C4-2B (cell line): Measurements from ENCODE around the gene CHIC1.
"Not testable (repeated sequence)": the region's sequence is repeated elsewhere in the genome, so short reads cannot be mapped to it uniquely, and the experiment has no call there.

Source experiments
- H3K27ac ChIP-seq: fragments of 450-650 bp; 2 replicates; pipeline ENCODE4 v1.5.1; 2017
- CTCF ChIP-seq: fragments of 450-650 bp; conservative IDR thresholded peaks from 2 replicates; pipeline ENCODE4 v1.5.1; 2017; ENCODE audit warnings: mild to moderate bottlenecking
- ZFX ChIP-seq: fragments of 450-650 bp; IDR thresholded peaks from 2 replicates; pipeline ENCODE4 v1.6.1; 2017

CHIC1 gene

GRCh38 chrX:73563738-73564068, 706 bp downstream of the CHIC1 start:
- H3K27ac ChIP-seq: peak overlapping the region; percentile 77
- TF ChIP-seq ZFX (no peak), CTCF (no peak)

GRCh38 chrX:73577361-73577760, 14.4 kb downstream of the CHIC1 start:
- TF ChIP-seq CTCF (no peak), ZFX (no peak)
- H3K27ac ChIP-seq: no peak overlapping the region

GRCh38 chrX:73581002-73581628, 18.1 kb downstream of the CHIC1 start:
- TF ChIP-seq CTCF: no peak
- no peak for TF ChIP-seq ZFX
- no peak overlapping the region for H3K27ac ChIP-seq

GRCh38 chrX:73597758-73598157, 34.8 kb downstream of the CHIC1 start:
- not testable (repeated sequence) for H3K27ac ChIP-seq

- TF ChIP-seq CTCF (no peak), ZFX (no peak)
- H3K27ac ChIP-seq: no peak overlapping the region
Measured at GRCh38 chrX:73615022-73615421, 52.0 kb downstream of the CHIC1 start.

GRCh38 chrX:73641669-73642068, 78.7 kb downstream of the CHIC1 start:
- H3K27ac ChIP-seq: not testable (repeated sequence)

GRCh38 chrX:73647212-73647611, 84.2 kb downstream of the CHIC1 start:
- TF ChIP-seq CTCF (no peak), ZFX (no peak)
- H3K27ac ChIP-seq: no peak overlapping the region

GRCh38 chrX:73647632-73648322, 84.8 kb downstream of the CHIC1 start:
- no peak for TF ChIP-seq ZFX
- no peak for TF ChIP-seq CTCF

GRCh38 chrX:73661322-73661721, 98.3 kb downstream of the CHIC1 start:
- not testable (repeated sequence) for H3K27ac ChIP-seq

More at GRCh38 chrX:73647632-73648322, 84.8 kb downstream of the CHIC1 start:
- H3K27ac ChIP-seq: no peak overlapping the region
